GM19240 (cell line): ENCODE measurements around the gene GABRG3.

Experiments used
- DNase-seq: peaks from one replicate; pipeline ENCODE4 v3.0.0; 2011; ENCODE audit warnings: low spot score; ENCODE audit not compliant: insufficient read length

The GABRG3 gene

DNA sequence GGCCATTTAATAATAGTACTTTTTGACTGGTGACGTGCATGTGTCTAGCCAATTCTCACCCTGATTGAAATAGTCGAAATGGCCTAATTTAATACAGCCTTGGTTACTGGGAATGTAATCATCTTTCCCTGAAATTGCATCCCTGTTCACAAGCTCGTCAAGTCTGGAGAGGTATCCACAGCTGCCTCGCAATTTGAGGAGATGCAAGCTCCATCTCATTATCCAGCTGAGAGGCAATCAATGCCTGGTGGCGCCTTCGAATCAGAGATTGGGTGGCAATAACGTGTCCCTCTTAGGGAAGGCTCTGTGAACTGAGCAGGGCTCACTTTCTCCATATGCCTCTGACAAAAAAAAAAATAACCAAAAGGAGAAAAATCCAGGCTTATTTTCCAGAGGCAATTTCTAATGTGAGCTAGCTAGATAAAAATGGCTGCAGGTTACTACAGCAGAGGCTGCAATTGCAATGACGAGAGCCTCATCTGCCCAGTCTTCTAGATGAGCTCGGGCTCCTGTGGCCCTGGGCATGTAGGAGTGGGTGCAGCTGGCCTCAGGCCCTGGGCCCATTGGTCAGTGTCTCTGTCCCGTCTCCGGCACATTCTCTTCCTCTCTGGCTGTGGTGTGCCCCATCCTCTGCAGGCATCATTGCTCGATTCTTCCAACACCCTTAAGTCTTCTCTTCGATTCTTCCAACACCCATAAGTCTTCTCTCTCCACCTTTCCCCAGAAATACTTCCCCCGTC lies 487.5 kb downstream of the GABRG3 start:
- DNase-seq = no peak

- no peak for DNase-seq
Observed at GRCh38 chr15:27459836-27460235, 488.9 kb downstream of the GABRG3 start.

DNA sequence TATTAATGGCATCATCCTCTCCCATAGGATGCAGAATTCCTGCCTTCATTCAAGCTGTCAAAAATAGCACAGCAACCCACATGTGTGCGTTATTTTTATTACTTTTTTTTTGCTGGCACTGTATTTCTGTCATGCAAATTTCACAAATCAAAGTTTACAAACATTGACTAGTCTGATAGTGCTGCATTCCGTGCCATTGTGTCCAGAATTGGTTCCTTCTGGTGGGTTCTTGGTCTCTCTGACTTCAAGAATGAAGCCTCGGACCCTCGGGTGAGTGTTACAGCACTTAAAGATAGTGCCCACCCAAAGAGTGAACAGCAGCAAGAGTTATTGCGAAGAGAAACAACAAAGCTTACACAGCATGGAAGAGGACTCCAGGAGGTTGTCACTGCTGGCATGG lies 490.2 kb downstream of the GABRG3 start:
- no peak for DNase-seq

DNA sequence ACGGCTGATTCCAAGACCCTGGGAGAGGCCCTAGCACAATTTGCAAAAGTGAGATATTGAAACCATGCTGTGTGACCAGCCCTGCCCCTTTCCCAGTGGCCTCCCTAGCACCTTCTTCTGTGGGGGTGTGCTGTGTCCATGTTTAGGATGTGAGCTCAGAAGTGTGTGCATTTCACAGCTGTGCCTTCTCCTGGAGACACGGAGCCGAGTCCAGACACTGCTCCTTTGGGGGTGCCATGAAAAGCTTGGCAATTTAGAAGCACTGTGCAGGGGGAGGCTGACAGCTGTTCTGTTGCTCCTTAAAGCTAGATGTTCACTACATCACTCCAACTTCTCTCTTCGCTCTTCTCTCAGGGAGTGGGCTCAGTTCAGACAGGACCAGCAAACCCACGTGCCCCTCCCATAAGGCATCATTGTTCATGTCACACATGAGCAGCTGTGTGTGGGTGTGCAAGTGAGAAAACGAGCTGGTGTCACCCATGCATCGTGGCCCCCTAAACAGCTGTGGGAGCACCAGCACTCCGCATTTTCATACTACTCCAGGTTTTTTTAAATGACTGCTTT lies 492.6 kb downstream of the GABRG3 start:
- no peak for DNase-seq

DNA sequence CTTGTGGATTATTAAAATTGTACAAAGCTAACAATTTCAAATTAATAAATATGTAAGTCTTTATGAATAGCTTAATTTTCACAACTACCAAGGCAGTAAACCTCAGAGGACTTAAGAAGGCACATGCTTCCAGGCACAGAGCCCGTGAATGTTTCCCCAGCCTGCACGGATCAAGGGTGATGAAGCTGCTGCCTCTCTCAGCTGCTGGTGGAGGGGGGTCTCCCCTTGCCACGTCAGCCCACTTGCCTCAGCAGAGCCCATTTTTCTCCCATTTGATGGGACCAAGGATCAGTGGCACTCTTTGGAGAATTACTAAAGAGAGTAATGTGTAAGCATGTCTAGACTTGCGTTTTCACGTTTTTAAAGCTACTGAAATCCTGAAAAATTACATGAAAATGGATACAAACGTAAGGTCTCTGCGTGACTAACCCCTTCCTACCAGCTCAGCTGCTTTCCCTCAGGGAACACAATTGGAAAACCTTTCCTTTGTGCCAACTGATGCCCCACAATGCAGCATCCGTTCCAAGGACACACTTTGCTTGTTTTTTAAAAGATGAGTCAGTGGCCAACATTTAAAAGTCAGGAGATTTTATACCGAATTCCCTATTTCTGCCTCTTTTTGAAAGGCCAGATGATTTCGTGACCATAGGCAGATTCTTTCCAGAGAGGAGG lies 494.1 kb downstream of the GABRG3 start:
- DNase-seq = no peak

GRCh38 chr15:27466758-27467157 lies 495.8 kb downstream of the GABRG3 start:
- no peak for DNase-seq

DNA sequence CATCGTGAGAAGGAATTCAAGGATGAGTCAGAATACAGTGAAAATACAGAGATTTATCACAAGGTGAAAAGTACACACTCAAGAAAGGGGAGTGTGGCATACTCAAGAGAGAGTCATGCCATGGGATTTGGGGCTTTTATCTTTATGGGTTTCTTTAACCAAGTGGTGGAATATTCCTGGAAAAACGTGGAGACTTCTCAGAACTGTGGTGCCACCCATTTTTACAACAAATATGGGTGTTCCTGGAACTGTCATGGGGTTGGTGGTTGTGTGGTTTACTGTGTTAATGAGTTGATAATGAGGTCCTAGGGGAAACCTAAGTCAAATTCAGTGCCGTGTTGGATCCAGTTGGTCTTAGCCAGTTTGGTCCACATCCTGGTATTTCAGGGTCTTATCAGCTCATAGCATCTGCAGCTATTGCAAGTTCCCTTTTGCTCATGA lies 497.2 kb downstream of the GABRG3 start:
- DNase-seq = no peak

- no peak for DNase-seq
Observed at GRCh38 chr15:27473845-27474244, 502.9 kb downstream of the GABRG3 start.

DNA sequence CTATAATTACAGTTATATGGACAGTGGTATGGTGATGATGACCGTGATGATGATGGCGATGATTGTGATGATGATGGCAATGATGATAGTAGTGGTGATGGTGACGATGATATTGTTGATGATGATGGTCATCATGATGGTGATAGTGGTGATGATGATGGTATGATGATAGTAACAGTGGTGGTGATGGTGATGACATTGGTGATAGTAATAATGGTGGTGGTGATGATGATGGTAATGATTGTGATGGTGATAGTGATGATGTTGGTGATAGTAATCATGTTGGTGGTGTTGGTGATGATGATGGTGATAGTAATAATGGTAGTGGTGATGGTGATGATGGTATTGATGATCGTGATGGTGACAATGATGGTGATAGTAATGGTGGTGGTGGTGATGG lies 504.4 kb downstream of the GABRG3 start:
- no peak for DNase-seq

DNA sequence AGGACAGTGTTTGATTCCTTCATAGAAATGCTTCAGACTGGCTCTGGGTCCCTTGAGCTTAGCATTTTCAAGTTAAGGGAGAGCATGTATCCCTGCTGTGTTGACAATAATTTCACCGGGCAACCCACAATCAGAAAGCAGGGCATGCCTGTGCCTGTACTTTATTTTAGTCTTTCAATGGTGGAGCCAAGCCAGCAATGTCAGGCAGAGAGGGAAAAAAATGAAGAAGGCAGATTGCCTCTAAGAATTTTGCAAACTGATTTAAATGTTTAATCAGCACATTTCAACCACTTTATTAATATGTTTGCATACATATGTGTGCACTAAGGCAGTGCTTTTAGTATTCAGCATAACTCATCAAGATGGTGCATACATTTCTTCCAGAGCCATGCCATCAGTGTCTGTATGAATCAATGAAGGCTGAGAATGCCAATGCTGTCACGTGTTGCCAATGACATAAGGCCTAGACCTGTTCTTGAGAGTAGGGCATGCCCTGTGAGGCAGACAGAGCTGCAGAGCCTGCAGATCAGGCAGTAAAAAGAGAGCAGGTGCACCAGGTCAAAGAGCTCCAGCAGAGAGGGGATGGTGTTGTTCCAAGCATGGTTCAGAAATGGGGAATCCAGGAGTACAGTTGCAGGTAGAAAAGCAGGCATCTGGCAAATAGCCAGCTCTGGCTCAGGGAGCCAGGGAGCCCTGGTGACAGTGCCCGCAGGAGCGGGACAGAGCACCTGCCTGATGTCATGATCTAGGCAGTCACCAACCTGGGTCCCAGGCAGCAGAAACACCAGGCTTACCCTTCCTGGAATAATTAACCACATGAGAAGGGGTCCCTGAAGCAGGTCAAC lies 508.5 kb downstream of the GABRG3 start:
- DNase-seq = no peak

DNA sequence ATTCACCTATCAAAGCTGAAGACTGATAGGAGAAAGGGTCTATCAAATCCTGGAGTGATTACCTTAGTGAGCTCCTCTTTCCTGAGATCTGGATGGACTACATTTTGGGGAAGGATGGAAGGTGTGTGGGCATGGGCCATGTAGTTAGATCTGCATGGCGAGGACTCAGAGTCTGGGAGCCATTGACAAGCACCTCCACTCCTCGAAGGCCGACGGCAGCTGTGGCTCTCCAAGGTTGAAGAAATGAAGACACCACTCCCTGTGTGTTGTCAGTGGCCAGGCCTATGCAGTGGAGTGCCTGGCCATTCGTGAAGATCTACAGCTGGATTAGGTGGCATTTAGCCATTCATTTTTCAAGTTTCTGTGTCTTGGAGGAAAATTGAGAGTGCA lies 509.2 kb downstream of the GABRG3 start:
- no peak for DNase-seq

- no peak for DNase-seq
Observed at GRCh38 chr15:27480642-27481041, 509.7 kb downstream of the GABRG3 start.

- no peak for DNase-seq
Observed at GRCh38 chr15:27481768-27482167, 510.8 kb downstream of the GABRG3 start.

- no peak for DNase-seq
Observed at GRCh38 chr15:27482287-27482686, 511.3 kb downstream of the GABRG3 start.

DNA sequence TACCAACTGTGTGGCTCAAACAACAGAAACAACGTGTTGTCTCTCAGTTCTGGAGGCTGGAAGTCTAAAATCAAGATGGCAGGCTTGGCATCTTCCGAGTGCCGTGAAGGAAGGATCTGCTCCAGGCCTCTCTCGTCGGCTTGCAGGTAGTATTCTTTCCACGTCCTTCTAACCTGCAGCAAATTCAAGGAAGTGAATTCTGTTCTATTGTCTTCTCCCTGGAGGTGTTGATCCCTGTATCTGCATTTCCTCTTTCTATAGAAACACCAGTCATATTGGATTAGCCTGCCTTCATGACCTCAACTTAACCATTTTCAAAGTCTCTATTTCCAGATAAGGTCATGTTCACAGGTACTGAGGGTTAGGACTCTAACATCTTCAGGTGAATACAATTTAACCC lies 512.1 kb downstream of the GABRG3 start:
- no peak for DNase-seq

DNA sequence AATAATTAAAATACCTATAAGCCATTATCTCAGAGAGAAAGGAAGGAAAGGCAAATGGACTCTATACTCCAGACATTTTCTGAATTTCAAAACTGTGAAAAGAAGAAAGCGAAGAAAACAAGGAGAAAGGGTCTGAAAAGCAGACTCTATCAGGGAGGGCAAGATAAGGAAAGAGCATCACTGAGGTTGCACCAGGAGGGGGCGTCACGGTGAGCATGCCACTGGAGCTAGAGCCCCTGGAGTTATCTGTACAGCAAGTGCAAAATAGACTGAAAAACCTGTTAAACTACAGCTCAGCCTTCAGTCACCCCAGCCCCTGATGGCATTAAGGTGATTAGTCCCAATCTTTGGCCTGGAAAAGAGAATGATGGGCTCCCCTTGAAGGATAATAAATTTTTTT lies 514.3 kb downstream of the GABRG3 start:
- DNase-seq = no peak

GRCh38 chr15:27486051-27486450 lies 515.1 kb downstream of the GABRG3 start:
- DNase-seq = no peak

DNA sequence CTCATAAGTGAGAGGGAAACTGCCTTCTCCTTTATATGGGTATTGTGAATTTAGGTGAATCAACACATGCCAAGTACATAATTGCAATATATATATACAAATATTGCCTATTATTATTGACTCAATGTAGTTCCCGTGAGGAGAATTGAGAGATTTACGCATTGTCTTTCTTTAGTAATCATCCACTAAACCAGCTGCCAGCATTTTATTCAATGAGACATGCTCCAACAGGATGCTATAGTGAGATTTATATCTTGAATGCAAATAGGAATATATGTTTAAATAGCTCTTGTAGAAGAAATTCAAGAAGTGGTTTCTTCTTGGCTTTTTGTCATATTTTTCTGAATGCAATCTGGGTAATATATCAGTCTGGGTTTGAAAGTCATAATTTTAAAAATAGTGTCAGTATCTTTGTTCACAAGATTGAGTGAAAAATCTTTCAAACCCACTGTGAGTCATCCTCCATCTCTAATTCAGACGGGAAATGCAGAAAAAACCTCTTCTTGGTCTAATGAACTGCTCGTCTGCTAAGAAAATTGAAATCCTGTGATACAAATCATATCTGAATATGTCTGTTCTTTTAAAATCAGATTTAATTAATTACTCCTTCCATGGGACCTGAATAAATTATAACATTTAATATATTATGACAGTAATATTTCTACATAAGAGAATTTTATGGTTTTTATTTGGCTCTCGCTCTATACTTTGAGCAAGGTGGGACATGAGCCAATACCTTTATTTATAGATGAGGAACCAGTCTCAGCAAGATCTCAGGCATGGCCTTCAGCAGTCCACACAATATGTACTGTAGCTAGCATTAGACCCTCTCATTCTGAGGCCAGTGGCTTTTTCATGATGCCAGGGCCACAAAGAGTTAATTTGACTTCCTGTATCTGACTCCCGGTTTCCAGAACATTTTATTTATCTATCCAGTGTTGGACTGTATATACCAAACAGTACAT lies 516.0 kb downstream of the GABRG3 start:
- DNase-seq = no peak

DNA sequence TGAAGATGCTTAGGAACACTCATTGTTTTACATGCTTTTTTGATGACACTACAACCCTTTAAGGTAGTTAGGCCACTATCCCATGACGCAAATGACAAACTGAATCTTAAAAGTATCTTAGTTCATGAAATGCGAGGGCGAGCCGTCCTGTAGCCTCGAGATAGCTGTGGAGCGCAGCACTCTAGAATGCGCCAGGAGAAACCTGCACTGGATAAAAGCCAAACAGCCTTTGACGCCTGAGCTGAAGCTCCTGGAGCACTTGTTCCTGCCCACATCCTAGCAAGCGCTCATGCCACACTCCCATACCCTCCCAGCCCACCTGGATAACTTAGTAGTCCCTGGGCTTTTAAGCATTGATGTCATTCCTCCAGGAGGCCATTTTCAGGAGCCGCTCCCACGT lies 516.9 kb downstream of the GABRG3 start:
- DNase-seq = no peak

DNA sequence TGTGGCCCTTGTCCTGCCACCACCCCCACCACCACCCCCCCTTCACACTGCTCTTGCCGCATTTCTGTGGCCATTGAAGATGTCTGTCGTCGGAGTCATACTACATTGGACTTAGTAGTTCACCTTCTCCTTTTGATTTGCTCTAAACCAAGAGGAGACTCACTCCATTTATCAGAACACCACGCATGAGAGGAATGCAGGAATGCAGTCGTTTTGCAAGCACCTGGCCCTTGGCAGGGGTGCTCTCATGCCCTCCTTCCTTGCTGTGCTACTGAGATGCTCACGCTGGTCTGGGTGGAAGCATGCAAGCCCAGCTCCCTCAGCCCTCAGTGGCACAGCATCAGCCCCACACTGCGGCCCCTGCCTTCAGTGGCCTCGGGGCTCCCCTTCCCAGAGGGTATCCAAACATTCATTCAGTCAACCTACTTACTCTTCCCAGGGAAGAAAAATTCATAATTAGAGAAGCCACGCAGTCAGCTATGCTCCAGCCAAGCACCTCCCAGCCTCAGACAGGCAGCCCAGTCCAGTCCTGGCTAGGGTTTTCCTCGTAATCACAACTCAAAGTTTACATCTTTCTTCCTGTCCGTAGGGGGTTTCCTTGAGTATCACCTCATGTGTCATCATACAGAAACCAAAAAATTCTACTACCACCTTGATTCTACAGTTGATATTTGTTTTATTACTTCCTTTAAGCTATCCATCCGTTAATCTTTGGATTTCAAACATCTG lies 520.0 kb downstream of the GABRG3 start:
- DNase-seq = no peak
